IMR-90 (cell line): ENCODE results near the gene RTEL1. TPM values are rescaled to one million over a fixed set of nuclear protein-coding genes. Genes with fewer than 3 reads are reported as not detected.

Source experiments
- ATAC-seq: fragments of 200-7000 bp; cut with Tn5 transposase; 2 replicates; pipeline ENCODE4 v1.9.1; 2020; ENCODE audit warnings: low read depth, mild to moderate bottlenecking, moderate library complexity
- BruUV-seq: library from RNA; stranded (reverse); fragments of 400-500 nt; replicated peaks from 2 replicates; lab custom pipeline; 2021; lab: Mats Ljungman, UMichigan
- CTCF ChIA-PET: fragments of 300-600 bp; formaldehyde crosslinking; extraction: SDS; loops from one replicate; lab custom pipeline; 2021; ENCODE audit warnings: antibody characterized with exemption; lab: Yijun Ruan, JAX
- POLR2A ChIA-PET: fragments of 300-600 bp; sonication (Branson Sonifier 250); formaldehyde crosslinking; loops from one replicate; lab custom pipeline; 2022; ENCODE audit warnings: antibody characterized with exemption; ENCODE audit not compliant: unreplicated experiment; lab: Charles Lee
- DNase-seq: peaks from one replicate; pipeline ENCODE4 v3.0.0; 2013
- H2AFZ ChIP-seq: replicated peaks from 2 replicates; pipeline ENCODE3; 2013; ENCODE audit warnings: low read length, mild to moderate bottlenecking; ENCODE audit not compliant: poor library complexity
- H2AK5ac ChIP-seq: 2 replicates; pipeline ENCODE4 v1.6.1; 2013; ENCODE audit warnings: low read depth, low read length, inconsistent platforms
- H2AK9ac ChIP-seq: replicated peaks from 2 replicates; pipeline ENCODE3; 2013; ENCODE audit warnings: mild to moderate bottlenecking, low read depth, low read length, moderate library complexity; ENCODE audit not compliant: poor library complexity
- H2BK120ac ChIP-seq: 2 replicates; pipeline ENCODE4 v1.6.1; 2013; ENCODE audit warnings: low read depth, low read length, inconsistent platforms
- H2BK15ac ChIP-seq: 3 replicates; pipeline ENCODE4 v1.6.1; 2013; ENCODE audit warnings: low read depth, low read length, inconsistent platforms
- H2BK20ac ChIP-seq: 2 replicates; pipeline ENCODE4 v1.6.1; 2013; ENCODE audit warnings: low read depth, mild to moderate bottlenecking, inconsistent platforms, low read length, moderate library complexity
- H2BK5ac ChIP-seq: 2 replicates; pipeline ENCODE4 v1.6.1; 2013; ENCODE audit warnings: mild to moderate bottlenecking, low read depth, low read length, inconsistent platforms; ENCODE audit not compliant: poor library complexity, severe bottlenecking
- H3K14ac ChIP-seq: replicated peaks from 2 replicates; pipeline ENCODE4 v1.6.1; 2013; ENCODE audit warnings: low read depth, low read length, inconsistent platforms
- H3K18ac ChIP-seq: 2 replicates; pipeline ENCODE4 v1.6.1; 2013; ENCODE audit warnings: low read depth, low read length, control low read depth
- H3K23ac ChIP-seq: 2 replicates; pipeline ENCODE4 v1.6.1; 2013; ENCODE audit warnings: low read depth, low read length, inconsistent platforms
- H3K27ac ChIP-seq: 2 replicates; pipeline ENCODE4 v1.5.1; 2013; ENCODE audit warnings: mild to moderate bottlenecking, control low read depth, low read length; ENCODE audit not compliant: insufficient read depth
- H3K27me3 ChIP-seq: 2 replicates; pipeline ENCODE4 v1.6.1; 2013; ENCODE audit warnings: low read length; ENCODE audit not compliant: control insufficient read depth, insufficient read depth
- H3K36me3 ChIP-seq: 2 replicates; pipeline ENCODE4 v1.6.1; 2013; ENCODE audit warnings: low read length, mixed read lengths; ENCODE audit not compliant: control insufficient read depth, insufficient read depth
- H3K4ac ChIP-seq: 2 replicates; pipeline ENCODE4 v1.6.1; 2013; ENCODE audit warnings: low read depth, low read length, inconsistent platforms
- H3K4me1 ChIP-seq: 2 replicates; pipeline ENCODE4 v1.6.1; 2013; ENCODE audit warnings: low read length, mixed read lengths; ENCODE audit not compliant: control insufficient read depth, insufficient read depth
- H3K4me2 ChIP-seq: 2 replicates; pipeline ENCODE4 v1.6.1; 2013; ENCODE audit warnings: low read depth, mild to moderate bottlenecking, control low read depth, low read length, moderate library complexity
- H3K4me3 ChIP-seq: 2 replicates; pipeline ENCODE4 v1.5.1; 2013; ENCODE audit warnings: low read depth, mild to moderate bottlenecking, control low read depth, low read length, moderate library complexity; ENCODE audit not compliant: insufficient read depth
- H3K56ac ChIP-seq: 2 replicates; pipeline ENCODE4 v1.6.1; 2013; ENCODE audit warnings: low read length, inconsistent platforms; ENCODE audit not compliant: insufficient read depth; ENCODE audit errors: extremely low read depth
- H3K79me1 ChIP-seq, 2 experiments: 2 replicates each; pipeline ENCODE4 v1.6.1; 2013; ENCODE audit warnings: low read length in 2 of 2, inconsistent platforms in 1 of 2, low read depth in 1 of 2
- H3K9ac ChIP-seq: 2 replicates; pipeline ENCODE4 v1.6.1; 2013; ENCODE audit warnings: low read depth, low read length, control low read depth
- H3K9me1 ChIP-seq: 2 replicates; pipeline ENCODE4 v1.6.1; 2013; ENCODE audit warnings: low read length, inconsistent platforms; ENCODE audit not compliant: insufficient read depth
- H3K9me3 ChIP-seq: 2 replicates; pipeline ENCODE4 v1.6.1; 2013; ENCODE audit warnings: low read length; ENCODE audit not compliant: control insufficient read depth, insufficient read depth
- H4K20me1 ChIP-seq: 2 replicates; pipeline ENCODE4 v1.6.1; 2013; ENCODE audit warnings: low read length, inconsistent platforms; ENCODE audit not compliant: insufficient read depth
- H4K5ac ChIP-seq: 2 replicates; pipeline ENCODE4 v1.6.1; 2013; ENCODE audit warnings: mild to moderate bottlenecking, low read depth, low read length, control low read depth
- H4K8ac ChIP-seq, 2 experiments: 2 replicates each; pipeline ENCODE4 v1.6.1; 2013; ENCODE audit warnings: low read depth in 2 of 2, low read length in 2 of 2, control low read depth in 1 of 2, inconsistent platforms in 1 of 2
- H4K91ac ChIP-seq: 2 replicates; pipeline ENCODE4 v1.6.1; 2013; ENCODE audit warnings: low read depth, low read length, inconsistent platforms; ENCODE audit not compliant: insufficient read depth
- FOS ChIP-seq: fragments of 150-350 bp; IDR thresholded peaks from 2 replicates; pipeline ENCODE4 v1.6.1; 2016; ENCODE audit warnings: low read depth, low read length
- WGBS, 2 experiments: methylation state at CpG; one replicate each; pipeline versions ENCODE4 v1.1.5 to v1.1.7; 2013; ENCODE audit warnings: missing lambda C conversion rate in 2 of 2; ENCODE audit not compliant: insufficient read length in 1 of 2; ENCODE audit errors: extremely low coverage in 2 of 2; 5-methylcytosine and 5-hydroxymethylcytosine counted together
- dilution Hi-C: fragments of 300-500 bp; cut with HindIII; formaldehyde crosslinking; loops from one replicate; pipeline ENCODE4 v1.14.3; 2018; ENCODE audit warnings: low sequenced_read_pairs; ENCODE audit not compliant: unreplicated experiment
- in situ Hi-C: fragments of 300-500 bp; cut with MboI; formaldehyde crosslinking; loops from 3 replicates; pipeline ENCODE4 v1.14.3; 2019; ENCODE audit warnings: low sequenced_read_pairs, inconsistent platforms, mixed read lengths
- intact Hi-C: fragments of 100-400 bp; cut with micrococcal nuclease; formaldehyde crosslinking; loops from 2 replicates; pipeline ENCODE4 v1.10.0; 2022
- polyA plus RNA-seq, 3 experiments: library from polyadenylated mRNA; depleted of rRNA; stranded (reverse); fragments of >200 nt; gene quantifications; 2 replicates each; pipeline ENCODE4 v1.2.3, GENCODE V29; 2012; ENCODE audit warnings: low replicate concordance in 1 of 3
- total RNA-seq: library from RNA; depleted of rRNA; stranded (reverse); fragments of >200 nt; gene quantifications from 2 replicates; pipeline ENCODE4 v1.2.3, GENCODE V29; 2012
- TF ChIP-seq, protein P1 (sequence below): fragments of 150-350 bp; IDR thresholded peaks from 2 replicates; pipeline ENCODE4 v1.6.1; 2016; ENCODE audit warnings: low read depth, mild to moderate bottlenecking, low read length, moderate library complexity, borderline replicate concordance

The RTEL1 gene
- total and polyA plus RNA-seq, 2 of the 4 experiments (the other 2 are of a cell fraction) = 14.7 to 18.8 TPM

DNA sequence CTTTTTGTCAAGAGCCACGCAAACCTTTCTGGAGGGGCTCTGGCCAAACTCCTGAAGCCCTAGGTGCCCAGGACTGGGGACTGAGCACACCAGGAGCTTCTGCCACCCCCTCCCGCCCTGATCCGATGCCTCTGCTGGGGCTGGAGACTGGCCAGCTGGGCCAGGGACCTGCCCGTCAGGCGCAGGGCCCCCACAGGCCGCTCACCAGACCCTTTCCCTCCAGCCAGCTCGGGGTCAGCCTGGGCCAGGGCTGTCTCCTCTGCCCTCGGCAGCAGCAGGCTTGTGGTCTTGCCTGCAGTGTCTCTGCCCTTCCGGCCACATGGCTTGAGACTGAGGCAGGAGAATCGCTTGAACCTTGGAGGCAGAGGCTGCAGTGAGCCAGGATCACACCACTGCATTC is 14.6 kb downstream of the RTEL1 start:
- TF ChIP-seq FOS = no peak
- TF ChIP-seq, protein P1, sequence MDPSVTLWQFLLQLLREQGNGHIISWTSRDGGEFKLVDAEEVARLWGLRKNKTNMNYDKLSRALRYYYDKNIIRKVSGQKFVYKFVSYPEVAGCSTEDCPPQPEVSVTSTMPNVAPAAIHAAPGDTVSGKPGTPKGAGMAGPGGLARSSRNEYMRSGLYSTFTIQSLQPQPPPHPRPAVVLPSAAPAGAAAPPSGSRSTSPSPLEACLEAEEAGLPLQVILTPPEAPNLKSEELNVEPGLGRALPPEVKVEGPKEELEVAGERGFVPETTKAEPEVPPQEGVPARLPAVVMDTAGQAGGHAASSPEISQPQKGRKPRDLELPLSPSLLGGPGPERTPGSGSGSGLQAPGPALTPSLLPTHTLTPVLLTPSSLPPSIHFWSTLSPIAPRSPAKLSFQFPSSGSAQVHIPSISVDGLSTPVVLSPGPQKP = no peak
- ChIA-PET POLR2A (no interaction called here), CTCF (no interaction called here)
- in situ Hi-C loops (no loop called here), dilution Hi-C loops (no loop called here), intact Hi-C loops (no loop called here)
- Histone ChIP-seq H3K18ac (no peak overlapping the region), H2BK15ac (no peak overlapping the region), H3K23ac (no peak overlapping the region), H2BK5ac (no peak overlapping the region), H3K9me3 (no peaks in the 10 kb centered on the region), H3K27ac (no peak overlapping the region), H4K8ac (no peak overlapping the region), H3K79me1 (peaks cover 0 to 2% of the 10 kb centered on the region in 2 experiments; a peak in 2 of 4 replicates), H3K56ac (no peak overlapping the region), H3K9ac (no peak overlapping the region), H2BK120ac (no peak overlapping the region), H3K4me3 (no peak overlapping the region), H4K5ac (no peak overlapping the region), H4K20me1 (no peaks in the 10 kb centered on the region), H3K4me2 (no peak overlapping the region), H3K9me1 (no peaks in the 10 kb centered on the region; the same call in 1 of the 2 replicates), H3K4ac (no peak overlapping the region), H3K4me1 (no peaks in the 10 kb centered on the region), H3K27me3 (no peaks in the 10 kb centered on the region), H2AK5ac (no peak overlapping the region), H2AFZ (no peak overlapping the region), H2BK20ac (no peak overlapping the region), H4K91ac (no peak overlapping the region), H3K14ac (no peak overlapping the region), H2AK9ac (no peak overlapping the region), H3K36me3 (peaks cover 45% of the 10 kb centered on the region)
- WGBS, 2 experiments = 97% methylated on average over 9 of the region's 10 CpGs; no CpG with 5 or more reads in 1 of the 2 experiments
- BruUV-seq = no TSS peak
- DNase-seq (no peak), ATAC-seq (no peak)
